ENCODE data around the gene RNF14. TPM values are rescaled to one million over a fixed set of nuclear protein-coding genes. Genes with fewer than 3 reads are reported as not detected.

The RNF14 gene
- total and polyA plus RNA-seq, 2 experiments from 2014 or later, result 8.9 to 19.0 TPM

DNA sequence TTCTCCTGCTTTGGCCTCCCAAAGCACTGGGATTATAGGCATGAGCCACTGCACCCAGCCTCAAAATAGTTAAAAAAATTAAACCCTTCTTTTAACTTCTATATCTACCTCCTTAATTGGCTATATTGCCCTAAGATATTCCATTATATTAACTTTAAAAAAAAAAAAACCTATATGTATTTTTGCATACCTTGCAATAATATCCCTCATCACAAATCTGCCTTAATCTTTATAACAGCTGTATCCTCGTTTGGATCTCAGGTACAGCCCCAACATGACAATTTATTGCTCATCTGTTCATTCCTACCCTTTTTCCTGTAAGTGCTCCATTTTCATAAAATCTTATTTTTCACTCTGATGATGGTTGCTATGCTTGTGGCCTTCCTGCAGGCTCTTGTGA, 31.3 kb downstream of the RNF14 start:
- Histone ChIP-seq H3F3A (replicated peaks; ENCODE audit: low read depth) (no peaks in the 10 kb centered on the region), H3K36me3 (ENCODE audit: insufficient read depth) (peaks cover 36% of the 10 kb centered on the region), H3K4me2 (no peak overlapping the region), H4K20me1 (replicated peaks; ENCODE audit: insufficient read depth) (no peaks in the 10 kb centered on the region), H3K27ac (ENCODE audit: low read depth) (no peak overlapping the region), H3K27me3 (ENCODE audit: insufficient read depth) (no peaks in the 10 kb centered on the region), H3K79me2 (replicated peaks; ENCODE audit: insufficient read depth) (no peaks in the 10 kb centered on the region), H3K4me3 (no peak overlapping the region), H3K9me2 (ENCODE audit: insufficient read depth) (no peaks in the 10 kb centered on the region), H2AFZ (no peak overlapping the region), H3K4me1 (ENCODE audit: insufficient read depth) (no peaks in the 10 kb centered on the region)
- H3K36me3 Mint-ChIP-seq (ENCODE audit: low read depth), result peaks cover 50% of the 10 kb centered on the region
- no peak for TF ChIP-seq POLR2AphosphoS5 (IDR thresholded peaks at IDR 0.05; ENCODE audit: low read depth)
- no peak for TF ChIP-seq ETS1 (IDR thresholded peaks at IDR 0.05)
- no peak for TF ChIP-seq CTCF (conservative IDR thresholded peaks at IDR 0.05; ENCODE audit: low read depth in 2 of 2)
- no peaks in the 10 kb centered on the region for H3K4me1 Mint-ChIP-seq
- H3K4me3 Mint-ChIP-seq, result no peak overlapping the region
- peaks cover 13% of the 10 kb centered on the region; the same call in 2 of the 3 replicates for H3K9me3 Mint-ChIP-seq
- H3K27me3 Mint-ChIP-seq (ENCODE audit: insufficient read depth, low read depth, poor library complexity), result peaks cover 5% of the 10 kb centered on the region
- no peak for ATAC-seq
- DNase-seq (ENCODE audit: low spot score), result no peak
- no peak overlapping the region for H3K27ac Mint-ChIP-seq

GRCh38 chr5:142000704-142001484, 32.0 kb downstream of the RNF14 start:
- Mint-ChIP-seq H3K4me3 (no peak overlapping the region), H3K9me3 (peaks cover 13% of the 10 kb centered on the region; the same call in 2 of the 3 replicates), H3K4me1 (no peaks in the 10 kb centered on the region), H3K27me3 (ENCODE audit: insufficient read depth, low read depth, poor library complexity) (peaks cover 5% of the 10 kb centered on the region), H3K36me3 (ENCODE audit: low read depth) (peaks cover 57% of the 10 kb centered on the region), H3K27ac (no peak overlapping the region)
- no peak overlapping the region for H3K4me3 ChIP-seq
- no peaks in the 10 kb centered on the region for H3F3A ChIP-seq (replicated peaks; ENCODE audit: low read depth)
- H3K27me3 ChIP-seq (ENCODE audit: insufficient read depth), result no peaks in the 10 kb centered on the region
- no peaks in the 10 kb centered on the region for H3K9me2 ChIP-seq (ENCODE audit: insufficient read depth)
- H2AFZ ChIP-seq, result no peak overlapping the region
- DNase-seq (ENCODE audit: low spot score), result peak; percentile 50
- no peak overlapping the region for H3K27ac ChIP-seq (ENCODE audit: low read depth)
- H3K4me2 ChIP-seq, result no peak overlapping the region
- no peaks in the 10 kb centered on the region for H3K4me1 ChIP-seq (ENCODE audit: insufficient read depth)
- peaks cover 43% of the 10 kb centered on the region for H3K36me3 ChIP-seq (ENCODE audit: insufficient read depth)
- peak; percentile 28; the same call in 1 of the 3 replicates for ATAC-seq
- no peaks in the 10 kb centered on the region for H4K20me1 ChIP-seq (replicated peaks; ENCODE audit: insufficient read depth)
- TF ChIP-seq CTCF (conservative IDR thresholded peaks at IDR 0.05; ENCODE audit: low read depth in 2 of 2) (peak; percentile 49 to 63), JUNB (IDR thresholded peaks at IDR 0.05; ENCODE audit: unreplicated experiment) (no peak), REST (IDR thresholded peaks at IDR 0.05; ENCODE audit: unreplicated experiment) (no peak), NANOG (IDR thresholded peaks at IDR 0.05; ENCODE audit: borderline replicate concordance) (no peak)
- H3K79me2 ChIP-seq (replicated peaks; ENCODE audit: insufficient read depth), result no peaks in the 10 kb centered on the region
